LNCAP (cell line): ENCODE data around the gene IGSF8.

Source experiments
- TF ChIP-seq, protein P1 (sequence below): fragments of 450-650 bp; IDR thresholded peaks from 2 replicates; pipeline ENCODE4 v1.5.1; 2017; ENCODE audit warnings: mild to moderate bottlenecking

The IGSF8 gene

DNA sequence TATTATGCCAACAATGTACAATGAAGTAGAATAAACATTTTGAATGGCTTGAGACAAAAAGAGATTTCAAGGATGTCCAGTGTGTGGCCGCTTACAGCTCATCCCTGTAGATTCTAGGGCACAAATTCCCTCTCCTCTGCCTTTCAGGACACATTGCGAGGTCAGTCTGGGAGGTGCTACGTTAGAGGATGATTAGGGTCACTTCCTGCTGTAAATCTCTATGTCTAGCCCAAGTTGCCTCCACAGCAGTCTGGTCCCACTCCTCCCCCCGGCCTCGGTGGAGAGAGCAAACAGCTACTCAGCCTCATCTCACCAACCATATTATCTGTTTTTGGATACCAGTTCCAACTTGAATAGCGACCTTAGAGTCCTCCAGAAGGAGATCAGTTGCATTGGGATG lies 45.5 kb downstream of the IGSF8 start:
- TF ChIP-seq, protein P1, sequence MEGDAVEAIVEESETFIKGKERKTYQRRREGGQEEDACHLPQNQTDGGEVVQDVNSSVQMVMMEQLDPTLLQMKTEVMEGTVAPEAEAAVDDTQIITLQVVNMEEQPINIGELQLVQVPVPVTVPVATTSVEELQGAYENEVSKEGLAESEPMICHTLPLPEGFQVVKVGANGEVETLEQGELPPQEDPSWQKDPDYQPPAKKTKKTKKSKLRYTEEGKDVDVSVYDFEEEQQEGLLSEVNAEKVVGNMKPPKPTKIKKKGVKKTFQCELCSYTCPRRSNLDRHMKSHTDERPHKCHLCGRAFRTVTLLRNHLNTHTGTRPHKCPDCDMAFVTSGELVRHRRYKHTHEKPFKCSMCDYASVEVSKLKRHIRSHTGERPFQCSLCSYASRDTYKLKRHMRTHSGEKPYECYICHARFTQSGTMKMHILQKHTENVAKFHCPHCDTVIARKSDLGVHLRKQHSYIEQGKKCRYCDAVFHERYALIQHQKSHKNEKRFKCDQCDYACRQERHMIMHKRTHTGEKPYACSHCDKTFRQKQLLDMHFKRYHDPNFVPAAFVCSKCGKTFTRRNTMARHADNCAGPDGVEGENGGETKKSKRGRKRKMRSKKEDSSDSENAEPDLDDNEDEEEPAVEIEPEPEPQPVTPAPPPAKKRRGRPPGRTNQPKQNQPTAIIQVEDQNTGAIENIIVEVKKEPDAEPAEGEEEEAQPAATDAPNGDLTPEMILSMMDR = no peak

DNA sequence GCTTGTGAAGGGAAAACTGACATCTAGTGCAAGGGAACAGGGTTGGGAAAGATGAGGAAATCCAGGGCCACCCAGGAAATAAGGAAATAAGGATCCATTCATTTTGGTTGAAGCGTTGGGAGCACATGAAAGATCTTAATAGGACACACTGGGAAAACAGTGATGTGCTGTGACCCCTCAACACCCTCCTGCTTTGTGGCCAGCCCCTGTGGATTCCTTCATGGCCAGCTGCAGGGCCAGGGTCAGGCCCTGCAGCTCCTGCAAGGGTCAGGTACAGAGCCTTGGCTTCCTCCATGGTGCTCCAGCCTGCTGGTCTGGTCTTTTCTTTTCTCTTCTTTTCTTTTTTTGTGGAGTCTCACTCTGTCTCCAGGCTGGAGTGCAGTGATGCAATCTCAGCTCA lies 47.8 kb downstream of the IGSF8 start:
- TF ChIP-seq, protein P1 = no peak

DNA sequence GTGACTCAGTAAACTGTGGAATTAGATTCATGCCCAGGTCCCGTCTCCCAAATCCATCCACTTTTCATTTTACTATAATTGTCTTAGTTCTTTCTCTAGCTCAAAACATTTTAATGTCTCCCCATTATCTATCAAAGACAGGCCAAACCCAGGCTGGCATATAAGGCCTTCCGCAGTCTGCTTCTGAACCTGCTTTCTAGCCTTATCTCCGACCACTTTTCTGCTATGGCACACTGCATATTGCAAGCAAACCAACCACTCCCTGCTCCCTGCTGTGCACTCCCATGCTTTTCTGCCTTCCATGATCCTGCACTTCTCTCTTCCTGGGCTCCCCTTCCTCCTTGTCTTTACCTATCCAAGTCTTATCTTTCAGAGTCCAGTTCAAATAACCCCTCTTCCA lies 49.3 kb downstream of the IGSF8 start:
- TF ChIP-seq, protein P1 = no peak

DNA sequence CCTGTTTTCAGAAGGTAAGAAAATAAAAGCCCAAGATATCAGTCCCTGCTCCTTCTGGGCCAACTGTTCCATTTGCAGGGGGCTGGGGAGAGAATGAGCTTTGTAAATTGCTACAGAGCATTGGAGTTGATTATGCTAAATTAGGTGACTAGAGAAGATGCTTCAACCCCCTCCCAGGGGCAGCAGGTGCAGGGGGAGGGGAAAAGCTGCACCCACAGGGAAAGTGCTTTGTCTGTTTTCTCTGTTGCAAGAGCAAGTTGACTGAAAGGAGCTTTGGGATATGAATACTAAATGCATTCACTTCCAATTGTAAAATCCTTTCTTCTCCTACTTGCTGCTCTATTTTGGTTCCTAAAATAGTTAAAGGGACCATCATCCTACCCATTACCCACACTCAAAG lies 50.1 kb downstream of the IGSF8 start:
- TF ChIP-seq, protein P1 = no peak

DNA sequence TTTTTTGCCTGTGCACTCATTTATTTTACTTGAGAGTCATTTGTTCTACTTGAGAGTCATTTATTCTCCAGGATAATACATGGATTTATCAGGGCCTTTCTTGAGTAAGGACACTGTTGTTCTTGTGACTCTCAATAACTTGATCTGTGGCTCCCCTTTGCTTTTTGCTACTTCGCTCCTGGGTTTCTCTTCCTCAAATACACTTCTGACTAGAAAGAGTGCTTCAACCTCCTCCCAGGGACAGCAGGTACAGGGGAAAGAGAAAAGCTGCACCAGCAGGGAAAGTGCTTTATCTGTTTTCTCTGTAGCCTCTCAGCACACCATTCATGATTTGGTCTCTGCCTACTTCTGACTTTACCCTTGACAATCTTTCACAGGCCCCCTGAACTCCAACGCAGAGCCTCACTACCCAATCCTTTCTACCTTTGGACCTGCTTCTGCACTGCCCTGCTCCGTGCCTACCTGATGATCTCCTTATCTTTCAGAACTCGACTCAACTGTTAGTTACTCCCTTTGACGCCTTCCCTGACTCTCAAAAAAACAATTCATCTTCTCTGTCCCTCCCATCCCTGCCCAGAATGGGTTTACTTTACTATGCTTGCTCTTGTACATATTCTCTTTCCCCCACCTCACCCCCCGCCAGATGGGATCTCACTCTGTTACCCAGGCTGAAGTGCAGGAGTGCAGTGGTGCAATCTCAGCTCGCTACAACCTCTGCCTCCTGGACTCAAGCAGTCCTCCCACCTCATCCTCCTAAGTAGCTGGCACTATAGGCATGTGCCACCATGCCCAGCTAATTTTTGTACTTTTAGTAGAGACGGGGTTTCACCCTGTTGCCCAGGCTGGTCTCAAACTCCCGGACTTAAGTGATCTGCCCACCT lies 51.1 kb downstream of the IGSF8 start:
- TF ChIP-seq, protein P1 = no peak

DNA sequence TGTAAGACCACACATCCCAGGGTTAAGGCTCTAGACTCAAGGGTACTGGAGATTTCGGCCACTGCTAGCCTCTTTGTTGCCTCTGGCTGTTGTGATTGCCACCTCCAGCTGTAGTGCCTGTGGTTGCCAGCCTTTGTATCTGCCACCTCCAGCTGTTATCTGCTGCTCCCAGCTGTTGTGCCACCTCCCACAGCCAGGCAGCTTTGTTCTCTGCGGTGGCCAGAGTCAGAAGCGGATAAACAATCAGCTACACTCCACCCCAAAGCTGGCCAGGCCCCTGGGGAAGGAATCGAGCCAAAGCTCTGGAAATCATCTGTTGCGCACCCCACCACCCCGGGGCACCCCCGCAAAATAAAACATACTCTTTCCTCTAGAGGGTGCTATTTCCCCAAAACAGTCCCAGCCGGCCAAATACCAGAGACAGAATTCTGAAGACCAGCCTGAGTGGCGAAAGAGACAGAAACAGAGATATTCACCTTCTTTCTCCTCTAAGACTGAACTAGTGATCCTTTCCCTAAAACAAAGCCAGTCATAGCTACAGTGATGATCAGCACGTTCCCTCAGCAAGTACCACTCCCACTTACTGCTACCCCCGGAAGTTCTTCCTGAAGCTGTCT lies 51.8 kb downstream of the IGSF8 start:
- TF ChIP-seq, protein P1 = peak; percentile 73; the same call in 1 of the 2 replicates

DNA sequence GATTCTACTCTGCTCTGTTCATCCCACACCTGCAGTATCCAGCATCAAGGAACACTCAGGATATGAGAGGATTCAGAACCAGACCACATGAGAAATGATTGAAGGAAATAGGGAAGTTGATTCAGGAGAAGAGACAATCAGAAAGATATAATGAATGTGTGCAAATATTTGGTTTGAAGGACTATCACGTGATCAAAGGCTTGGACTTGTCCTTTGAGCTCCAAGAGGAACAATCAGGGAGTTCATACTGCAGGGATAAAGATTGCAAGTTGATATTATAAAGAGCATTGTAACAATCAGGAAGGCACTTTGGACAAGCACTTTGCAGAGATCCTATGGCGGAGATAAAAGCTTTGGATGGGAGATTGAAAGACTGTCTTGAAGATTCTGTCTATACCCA lies 52.8 kb downstream of the IGSF8 start:
- TF ChIP-seq, protein P1 = no peak
